Measurements from ENCODE around the gene LBHD1.

GRCh38 chr11:62676698-62677097 lies 4.6 kb upstream of the LBHD1 start:
- TF ChIP-seq SP1 (IDR thresholded peaks at IDR 0.05) (no peak), BHLHE40 (IDR thresholded peaks at IDR 0.05; ENCODE audit: borderline replicate concordance) (no peak), FOXK2 (IDR thresholded peaks at IDR 0.05) (no peak), SUZ12 (IDR thresholded peaks at IDR 0.05) (no peak)

Data from HEK293T (cell line).